NCI-H748 treated with DMSO at 0.1 percent for 48 hours (cell line): Measurements from ENCODE around the gene DNAH10.
"Not testable (repeated sequence)": the region's sequence is repeated elsewhere in the genome, so short reads cannot be mapped to it uniquely, and the experiment has no call there.

Experiments used
- DNase-seq: peaks from one replicate; lab custom pipeline; 2025; lab: John Stamatoyannopoulos, UW

The DNAH10 gene

DNA sequence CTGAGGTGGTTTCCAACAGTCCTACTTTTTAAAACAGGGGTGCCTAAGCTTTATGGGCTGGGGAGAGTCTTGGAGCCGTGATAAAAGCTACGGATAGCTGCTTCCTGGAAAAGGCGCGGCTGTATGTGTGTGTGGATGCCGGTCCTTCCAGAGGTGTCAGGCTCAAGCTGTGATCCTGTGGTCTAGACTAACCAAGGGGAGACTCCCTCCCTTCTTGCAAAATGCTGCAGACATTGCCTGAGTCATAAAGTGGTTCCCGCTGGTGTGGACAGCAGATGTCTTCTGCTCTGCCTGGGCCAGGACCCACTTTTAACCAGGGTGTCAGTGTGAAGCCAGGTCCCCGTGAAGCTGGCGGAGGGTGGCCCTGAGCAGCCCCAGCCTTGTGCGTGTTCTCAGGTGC is 172.7 kb downstream of the DNAH10 start:
- DNase-seq: no peak

DNA sequence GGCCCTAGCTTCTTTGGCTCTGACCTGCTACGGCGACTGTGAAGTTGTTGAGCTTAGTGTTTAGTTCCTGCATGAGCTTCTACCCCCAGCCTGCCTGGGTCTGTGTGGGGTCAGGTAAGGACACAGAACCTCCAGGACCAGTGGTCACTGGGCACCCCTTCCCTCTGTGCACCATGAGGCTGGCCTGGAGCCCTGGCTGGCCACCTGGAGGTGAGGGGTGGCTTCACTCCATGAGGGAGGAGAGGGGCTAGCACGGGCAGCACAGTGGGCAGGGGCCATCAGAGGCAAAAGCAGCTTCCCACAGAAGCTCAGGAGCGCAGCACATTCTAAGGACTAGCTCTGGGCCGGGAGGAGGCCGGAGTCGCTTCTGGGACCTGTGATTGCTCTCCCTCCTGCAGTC is 173.9 kb downstream of the DNAH10 start:
- DNase-seq: no peak

DNA sequence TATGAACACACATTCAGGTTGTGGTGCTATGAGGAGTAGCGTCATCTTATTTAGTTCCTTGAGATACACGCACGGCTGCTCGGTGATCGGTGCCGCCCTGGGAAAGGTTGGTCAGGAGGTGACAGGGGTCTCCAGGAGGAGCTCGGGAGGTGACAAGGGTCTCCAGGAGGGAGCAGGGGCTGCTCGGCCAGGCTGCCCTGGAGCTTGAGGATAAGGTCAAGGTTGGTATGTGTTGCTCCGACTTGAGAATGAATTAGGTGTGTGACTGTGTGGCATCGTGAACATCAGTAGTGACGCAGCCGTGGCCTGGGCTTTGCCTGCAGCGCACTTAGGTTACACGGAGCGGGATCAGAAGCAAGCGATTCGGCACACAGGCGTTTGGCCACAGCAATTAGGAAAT is 174.4 kb downstream of the DNAH10 start:
- DNase-seq: no peak

DNA sequence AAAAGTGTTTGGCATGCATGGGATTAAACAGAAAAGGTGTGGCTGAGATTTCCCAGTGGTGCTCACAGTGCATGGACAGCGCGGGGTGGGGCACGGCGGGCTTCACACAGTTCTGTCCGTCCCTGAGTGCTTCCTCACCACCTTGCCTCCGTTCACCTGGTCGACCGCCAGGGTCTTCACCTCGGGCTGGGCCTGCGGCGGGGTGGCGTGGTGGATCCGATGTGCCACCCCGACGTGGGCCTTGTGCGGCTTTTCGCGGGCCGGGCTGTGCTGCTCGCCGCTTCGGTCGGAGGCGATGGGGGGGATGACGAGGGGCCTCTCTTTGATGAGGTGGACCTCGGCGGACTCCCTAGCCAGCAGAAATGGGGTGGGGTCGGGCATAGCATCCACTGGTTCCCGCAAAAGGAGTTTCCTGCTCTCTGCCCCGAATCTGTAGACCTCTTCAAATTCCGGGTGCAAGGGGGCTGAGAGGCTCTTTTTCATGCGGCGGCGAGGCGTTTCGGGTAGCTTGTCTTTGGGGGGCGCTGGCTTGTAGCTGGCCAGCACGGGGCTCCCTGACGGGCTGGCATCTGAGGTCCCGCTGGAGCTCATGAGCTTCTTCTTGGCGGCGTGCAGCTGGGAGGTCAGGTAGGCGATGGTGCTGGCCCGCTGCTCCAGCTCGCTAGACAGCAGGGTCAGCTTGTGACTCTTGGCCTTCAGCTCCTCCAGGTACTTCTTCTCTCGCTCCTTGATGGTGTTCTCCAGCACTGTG is 175.0 kb downstream of the DNAH10 start:
- DNase-seq: no peak

DNA sequence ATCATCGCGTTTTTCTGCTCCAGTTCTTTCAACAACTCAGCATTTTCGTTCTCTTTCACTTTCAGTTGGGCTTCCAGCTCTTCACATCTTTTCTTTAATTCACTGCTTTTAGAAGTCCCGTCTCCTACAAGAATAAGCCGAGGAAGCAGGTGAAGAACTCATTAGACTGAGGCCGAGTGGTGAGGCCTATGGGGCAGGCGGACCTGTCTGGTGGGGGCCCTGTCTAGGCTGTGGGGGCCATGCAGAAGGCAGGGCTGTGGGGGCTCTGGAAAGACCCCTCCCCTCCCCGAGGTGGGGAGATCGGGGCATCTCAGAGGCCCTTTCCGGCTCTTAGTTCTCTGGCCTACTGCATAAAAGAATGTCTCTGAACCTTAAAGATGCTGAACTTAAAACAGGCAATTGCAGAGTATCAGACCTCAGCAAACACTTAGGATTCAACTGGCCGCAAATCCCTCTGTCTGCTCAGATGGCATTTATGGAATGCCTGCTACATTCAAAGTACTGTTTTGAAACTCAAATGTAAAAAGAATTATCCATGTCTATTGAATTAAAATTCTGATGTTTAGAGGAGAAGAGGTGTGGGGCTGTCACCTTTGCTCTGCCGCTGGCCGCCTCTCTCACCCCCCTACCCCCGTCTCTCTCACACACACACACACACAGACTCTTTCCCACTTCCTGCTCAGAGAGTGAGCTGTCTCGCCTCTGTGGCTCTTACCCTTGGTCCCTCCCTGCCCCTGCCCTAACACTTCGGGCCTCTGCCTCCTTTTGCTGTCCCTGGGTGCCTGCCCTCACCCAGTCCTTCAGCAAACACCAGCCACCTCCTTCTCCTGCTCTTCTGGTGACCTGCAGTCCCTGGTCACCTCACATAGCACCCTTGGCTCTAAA is 175.8 kb downstream of the DNAH10 start:
- DNase-seq: no peak

DNA sequence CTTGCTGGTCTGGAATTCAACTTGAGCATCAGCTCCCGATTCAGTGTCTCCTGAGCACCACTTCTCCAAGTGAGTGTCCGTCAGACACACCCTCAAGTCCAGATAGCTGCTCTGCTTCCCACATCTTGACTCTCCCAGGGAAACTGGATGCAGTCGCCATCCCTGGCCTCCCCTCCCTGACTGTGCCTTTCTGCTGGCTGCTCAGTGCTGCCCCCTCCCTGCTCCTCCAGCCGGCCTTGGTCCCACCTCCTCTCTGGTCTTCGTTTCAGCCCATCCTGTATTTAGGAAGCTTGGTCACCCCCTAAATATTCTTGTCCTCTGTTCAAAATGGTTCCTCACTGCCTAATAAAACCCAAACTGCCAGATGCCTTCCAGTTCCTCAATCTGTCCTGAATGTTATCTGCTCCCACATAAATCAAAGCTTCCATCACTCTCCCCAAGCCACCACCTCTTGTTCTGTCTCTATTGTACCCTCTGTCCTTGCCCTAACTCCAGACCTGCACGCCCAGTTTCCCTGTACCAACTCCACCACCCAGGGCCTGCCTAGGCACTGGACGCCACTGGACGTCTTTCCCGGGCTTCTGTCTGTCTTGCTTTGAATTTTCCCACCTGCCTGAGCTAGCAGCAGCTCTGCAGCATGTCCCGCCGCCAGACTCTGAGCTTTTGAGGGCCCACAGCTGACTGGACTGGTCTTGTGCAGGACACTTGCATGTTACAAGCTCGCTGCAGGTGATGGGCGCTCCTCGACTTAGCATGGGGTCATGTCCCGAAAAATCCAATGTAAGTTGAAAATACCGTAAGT is 176.8 kb downstream of the DNAH10 start:
- DNase-seq: no peak

DNA sequence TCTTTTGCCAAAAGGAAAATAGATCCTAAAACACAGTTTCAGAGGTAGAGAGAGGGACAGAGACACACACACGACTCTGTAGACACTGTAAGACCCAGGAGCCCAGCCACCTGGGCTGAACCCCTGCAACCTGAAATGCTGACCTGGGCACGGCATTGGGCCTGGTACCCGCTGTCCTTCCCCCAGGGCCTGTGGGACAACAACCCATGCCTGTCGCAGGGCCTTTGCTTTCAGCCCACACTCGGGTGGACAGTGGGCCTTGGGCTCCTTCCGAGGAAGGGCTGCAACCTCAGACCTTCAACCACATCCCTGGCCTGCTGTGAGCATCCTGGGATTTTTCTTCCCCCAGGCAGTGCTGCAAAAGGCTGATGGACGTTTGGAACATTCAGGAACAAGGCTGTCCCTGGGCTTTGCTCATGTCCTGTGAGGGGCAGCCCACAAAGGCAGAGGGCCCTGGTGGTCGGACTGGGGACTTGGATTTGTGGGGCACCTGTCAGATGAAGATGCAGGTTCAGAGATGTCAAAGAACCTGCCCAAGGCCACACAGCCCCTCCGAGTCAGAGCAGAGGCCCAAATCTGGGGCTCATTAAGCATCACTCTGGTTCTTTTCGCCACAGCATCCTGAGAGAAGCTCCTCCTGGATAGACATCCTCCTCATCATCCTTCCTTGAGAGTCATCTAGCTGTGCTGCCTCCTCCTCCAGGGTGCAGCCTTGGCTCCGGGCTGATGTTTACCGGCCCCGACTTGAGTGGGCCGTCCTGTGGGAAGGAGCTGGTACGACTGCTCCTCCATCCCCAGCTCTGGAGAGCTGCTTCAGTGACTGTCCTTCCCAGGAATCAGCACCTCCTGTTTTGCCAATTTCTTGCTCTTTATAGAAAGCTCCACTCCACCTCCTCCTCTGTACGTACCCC is 177.9 kb downstream of the DNAH10 start:
- no peak for DNase-seq

DNA sequence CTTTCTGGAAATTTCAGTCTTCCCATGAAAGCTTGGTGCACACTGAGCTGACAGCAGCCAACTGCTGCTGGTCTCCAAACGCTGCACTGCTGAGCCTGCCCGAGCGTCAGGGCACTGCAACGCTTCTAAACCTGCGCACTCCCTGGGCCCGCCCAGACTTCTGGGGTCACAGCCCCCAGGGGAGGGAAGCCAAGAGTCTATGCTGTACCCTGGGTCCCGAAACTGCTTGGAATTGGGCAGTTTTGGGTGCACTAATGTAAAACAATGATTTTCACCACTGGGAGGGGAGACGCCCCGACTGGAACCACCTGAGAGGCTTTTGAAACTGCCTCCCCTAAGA is 178.5 kb downstream of the DNAH10 start:
- no peak for DNase-seq

DNA sequence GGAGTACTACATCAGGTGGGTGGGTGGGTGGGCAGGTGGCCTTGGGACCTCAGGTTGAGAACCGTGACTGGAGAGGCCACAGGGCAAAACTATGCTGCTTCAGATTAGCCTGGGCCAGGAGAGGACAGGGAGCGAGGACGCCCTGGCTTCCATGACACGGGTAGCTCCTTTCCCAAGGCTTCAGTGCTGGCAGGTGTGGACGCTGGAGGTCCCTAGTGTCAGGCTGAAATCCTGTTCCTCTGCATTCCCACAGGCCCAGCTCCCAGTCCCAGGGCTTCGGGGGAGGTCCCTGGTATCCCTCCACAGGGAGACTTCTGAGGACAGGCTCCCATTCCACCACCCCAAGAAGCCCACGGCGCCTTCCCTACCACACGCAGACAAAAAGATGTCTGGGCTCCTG is 178.9 kb downstream of the DNAH10 start:
- DNase-seq: no peak

DNA sequence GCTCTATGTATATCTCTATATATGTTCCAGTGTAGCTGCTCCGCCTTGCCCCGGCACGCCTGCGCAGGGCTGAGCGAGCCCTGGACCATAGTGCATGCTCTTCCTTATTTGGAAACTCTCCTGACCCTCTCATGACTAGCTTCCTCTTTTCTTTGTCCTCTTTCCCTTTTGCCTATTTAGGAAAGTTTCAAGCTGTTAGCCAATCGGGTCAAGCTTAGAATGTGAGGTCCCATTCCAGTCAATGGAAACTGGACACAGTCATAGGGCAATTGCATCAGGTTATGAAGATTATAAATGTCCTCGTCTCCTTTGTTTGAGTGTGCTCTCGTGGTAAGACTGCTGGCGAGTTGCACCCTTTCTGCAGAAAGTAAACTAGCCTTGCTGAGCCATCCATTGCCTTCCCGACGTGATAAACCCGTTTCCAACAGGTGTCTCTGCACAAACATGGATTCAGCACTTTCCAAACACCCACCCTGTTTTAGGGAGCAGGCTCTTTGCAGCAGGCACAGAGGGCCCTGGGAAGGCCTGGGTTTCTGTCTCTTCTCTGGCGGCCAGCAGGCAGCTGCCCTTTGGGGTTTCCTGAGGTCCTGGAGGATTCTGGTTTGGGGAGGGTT is 179.6 kb downstream of the DNAH10 start:
- DNase-seq: no peak

DNA sequence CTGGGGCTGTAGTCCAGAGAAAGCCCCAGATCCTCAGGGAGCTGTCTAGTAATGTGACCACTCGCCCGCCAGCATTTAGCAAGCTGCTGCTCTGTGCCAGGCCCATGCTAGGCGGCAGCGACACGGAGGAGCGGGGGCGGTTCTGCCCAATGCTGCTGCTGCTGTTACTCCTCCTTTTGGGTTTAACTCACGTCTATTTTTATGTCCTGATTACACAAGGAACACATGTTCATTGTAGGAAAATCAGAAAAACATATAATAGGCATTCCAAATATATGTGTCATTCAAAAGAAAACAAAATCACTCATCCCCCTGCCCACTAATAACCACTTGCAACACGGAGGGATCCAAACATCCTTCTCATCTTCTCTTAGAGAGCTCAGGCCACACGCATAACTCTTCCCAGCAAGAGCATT is 180.1 kb downstream of the DNAH10 start:
- DNase-seq: no peak

DNA sequence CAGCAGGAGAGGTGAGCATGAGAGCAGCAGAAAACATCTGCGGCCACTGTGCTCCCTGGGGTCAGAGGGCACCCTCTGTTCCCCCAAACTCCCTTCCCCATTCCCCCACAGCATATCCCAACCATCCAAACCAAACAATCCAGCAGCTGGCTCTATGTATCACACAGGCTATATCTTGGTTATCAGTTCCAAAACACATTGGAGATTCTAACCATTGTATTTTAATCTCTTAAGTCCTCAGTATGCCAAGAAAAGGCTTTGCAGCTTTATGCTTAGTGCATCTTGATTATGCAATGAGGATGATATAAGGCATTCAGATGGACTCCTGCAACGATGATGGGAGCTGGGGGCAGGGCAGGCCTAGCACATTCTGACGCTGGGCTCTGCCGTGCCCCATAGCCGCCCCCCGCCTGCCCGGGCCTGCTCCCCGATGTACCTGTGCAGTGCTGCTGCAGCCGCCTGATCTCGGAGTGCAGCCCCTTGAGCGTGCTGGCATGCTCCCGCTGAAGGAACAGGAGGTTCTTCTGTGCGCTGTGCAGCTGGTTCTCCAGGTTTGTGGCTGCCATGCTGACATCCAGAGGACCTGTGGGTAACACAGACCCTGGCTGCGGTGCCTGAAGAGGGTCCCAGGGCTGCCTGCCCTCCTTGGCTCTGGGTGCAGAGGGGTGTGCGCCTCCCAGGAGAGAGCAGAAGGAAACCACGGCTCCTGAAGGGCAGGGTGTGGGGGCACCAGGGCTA is 181.0 kb downstream of the DNAH10 start:
- DNase-seq: no peak

DNA sequence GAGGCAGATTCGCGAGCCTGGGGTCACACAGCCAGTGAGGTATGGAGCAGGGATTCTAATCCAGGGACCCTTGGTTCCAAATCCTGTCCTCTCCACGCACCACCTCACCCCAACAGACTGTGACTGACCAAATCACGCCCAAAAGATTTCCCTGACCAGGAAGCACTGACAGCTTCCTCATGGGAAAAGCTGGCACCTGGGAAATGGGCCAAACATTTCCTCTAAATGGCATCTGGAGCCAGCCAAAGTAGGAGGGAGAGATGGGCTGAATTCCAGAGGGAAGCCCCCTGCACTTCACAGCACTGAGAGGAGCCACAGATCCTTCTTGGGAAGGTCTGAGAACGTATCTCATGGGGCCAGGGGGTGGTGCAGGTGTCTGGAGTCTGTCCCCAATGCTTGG is 181.7 kb downstream of the DNAH10 start:
- no peak for DNase-seq

DNA sequence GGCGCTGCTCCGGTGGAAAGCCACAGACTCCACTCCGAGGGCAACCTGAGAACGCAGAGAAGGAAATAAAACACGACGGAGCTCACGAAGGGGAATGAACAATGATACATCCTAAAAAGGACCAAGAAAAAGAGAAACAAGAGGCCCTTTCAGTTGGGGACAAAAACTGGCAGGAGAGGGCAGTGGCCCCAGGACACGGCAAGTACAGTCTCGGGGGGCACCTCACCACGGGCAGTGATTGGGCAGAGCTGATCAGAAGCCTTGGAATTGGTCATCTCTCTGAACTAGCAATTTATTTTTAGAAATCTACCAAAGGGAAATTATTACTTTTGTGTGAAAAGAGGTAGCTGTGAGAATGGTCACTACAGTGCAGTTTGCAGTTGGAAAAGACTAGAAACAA is 182.6 kb downstream of the DNAH10 start:
- DNase-seq: no peak

DNA sequence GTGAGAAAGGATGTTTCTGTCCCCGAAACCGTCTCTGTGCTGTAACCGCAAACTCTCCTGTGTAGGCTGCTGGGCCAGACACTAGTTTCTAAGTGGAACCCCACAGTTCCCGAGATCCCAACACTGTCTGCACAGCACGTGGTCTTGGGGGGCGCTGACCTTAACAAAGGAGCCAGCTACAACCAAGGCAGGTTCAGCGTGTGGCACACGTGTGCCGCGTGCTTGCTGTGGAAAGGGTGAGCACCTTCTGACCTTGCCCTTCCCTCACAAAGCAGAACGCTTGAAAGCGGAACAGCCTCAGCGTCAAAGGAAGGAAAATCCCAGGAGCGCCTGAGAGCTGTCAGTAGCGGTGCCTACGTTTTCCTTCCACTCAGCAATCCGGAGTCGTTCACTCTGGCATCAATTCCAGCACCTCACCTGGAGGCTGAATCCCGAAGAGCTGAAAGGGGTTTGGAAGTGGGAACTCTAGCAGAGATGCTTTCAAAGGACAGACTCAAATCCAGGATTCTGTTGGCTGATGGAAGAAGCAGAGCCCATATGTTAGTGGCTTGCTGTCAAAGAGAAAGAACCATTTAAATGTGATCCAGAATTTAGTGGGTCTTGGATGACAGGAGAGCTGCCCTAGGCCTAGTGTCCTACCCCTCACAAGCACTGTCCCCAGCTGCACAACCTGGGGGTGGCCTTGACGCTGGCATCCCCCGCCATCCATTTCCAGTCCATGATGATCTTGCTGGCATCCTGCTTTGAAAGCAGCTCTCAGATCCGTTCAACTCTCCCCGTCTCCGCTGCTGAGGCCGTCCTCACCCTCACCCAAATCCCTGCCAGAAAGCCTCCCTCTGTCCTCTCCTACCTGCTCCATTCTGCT is 183.4 kb downstream of the DNAH10 start:
- DNase-seq: no peak

DNA sequence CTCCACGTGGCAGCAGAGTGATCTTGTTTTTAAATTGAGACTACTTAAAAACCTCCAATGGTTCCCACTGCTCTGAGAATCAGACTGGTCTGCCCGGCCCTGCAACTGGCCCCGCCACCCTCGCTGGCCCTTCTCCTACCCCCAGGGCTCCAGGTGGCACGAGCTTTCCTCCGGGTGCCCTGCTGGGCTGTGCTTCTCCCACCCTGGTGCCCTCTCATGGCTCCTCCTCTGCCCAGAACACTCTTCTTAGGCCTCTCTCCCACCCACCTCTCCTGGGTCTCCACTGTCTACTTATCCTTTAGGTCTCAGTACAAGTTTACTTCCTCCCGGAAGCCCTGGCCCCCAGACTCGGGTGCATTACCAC is 184.0 kb downstream of the DNAH10 start:
- no peak for DNase-seq

DNA sequence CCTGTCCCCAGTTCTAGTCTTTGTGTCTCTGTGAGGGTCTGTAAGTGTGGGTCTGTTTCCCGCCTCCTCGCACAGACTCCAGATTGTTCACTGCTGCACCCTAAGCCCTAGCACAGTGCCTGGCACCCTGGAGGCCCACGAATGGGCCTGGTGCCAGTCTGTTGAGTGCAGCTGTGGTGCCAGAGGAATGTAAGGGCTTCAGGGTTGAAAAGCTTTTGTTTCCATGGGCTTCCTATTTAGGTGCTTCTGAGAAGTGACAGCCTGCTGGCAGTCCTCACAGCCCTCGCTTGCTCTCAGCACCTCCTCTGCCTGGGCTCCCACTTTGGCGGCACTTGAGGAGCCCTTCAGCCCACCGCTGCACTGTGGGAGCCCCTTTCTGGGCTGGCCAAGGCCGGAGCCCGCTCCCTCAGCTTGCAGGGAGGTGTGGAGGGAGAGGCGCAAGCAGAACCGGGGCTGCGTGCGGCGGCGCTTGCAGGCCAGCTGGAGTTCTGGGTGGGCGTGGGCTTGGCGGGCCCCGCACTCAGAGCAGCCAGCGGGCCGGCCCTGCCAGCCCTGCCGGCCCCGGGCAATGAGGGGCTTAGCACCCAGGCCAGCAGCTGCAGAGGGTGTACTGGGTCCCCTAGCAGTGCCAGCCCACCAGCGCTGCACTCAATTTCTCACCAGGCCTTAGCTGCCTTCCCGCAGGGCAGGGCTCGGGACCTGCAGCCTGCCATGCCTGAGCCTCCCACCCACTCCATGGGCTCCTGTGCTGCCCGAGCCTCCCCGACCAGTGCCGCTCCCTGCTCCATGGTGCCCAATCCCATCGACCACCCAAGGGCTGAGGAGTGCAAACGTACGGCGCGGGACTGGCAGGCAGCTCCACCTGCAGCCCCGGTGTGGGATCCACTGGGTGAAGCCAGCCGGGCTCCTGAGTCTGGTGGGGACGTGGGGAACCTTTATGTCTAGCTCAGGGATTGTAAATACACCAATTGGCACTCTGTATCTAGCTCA is 184.7 kb downstream of the DNAH10 start:
- DNase-seq: not testable (repeated sequence)

DNA sequence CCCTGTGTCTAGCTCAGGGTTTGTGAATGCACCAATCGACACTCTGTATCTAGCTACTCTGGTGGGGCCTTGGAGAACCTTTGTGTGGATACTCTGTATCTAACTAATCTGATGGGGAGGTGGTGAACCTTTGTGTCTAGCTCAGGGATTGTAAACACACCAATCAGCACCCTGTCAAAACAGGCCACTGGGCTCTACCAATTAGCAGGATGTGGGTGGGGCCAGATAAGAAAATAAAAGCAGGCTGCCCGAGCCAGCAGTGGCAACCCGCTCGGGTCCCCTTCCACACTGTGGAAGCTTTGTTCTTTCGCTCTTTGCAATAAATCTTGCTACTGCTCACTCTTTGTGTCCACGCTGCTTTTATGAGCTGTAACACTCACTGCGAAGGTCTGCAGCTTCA is 185.4 kb downstream of the DNAH10 start:
- DNase-seq: not testable (repeated sequence)
